NCI-H1694 treated with DMSO at 0.1 percent for 48 hours (cell line): ENCODE results near the gene CELF6.
A peak's percentile ranks its signal among the peaks of the same experiment; 100 is the strongest.
"Not testable (repeated sequence)": the region's sequence is repeated elsewhere in the genome, so short reads cannot be mapped to it uniquely, and the experiment has no call there.

Experiments used
- DNase-seq: peaks from one replicate; lab custom pipeline; 2025; lab: John Stamatoyannopoulos, UW

Gene CELF6

DNA sequence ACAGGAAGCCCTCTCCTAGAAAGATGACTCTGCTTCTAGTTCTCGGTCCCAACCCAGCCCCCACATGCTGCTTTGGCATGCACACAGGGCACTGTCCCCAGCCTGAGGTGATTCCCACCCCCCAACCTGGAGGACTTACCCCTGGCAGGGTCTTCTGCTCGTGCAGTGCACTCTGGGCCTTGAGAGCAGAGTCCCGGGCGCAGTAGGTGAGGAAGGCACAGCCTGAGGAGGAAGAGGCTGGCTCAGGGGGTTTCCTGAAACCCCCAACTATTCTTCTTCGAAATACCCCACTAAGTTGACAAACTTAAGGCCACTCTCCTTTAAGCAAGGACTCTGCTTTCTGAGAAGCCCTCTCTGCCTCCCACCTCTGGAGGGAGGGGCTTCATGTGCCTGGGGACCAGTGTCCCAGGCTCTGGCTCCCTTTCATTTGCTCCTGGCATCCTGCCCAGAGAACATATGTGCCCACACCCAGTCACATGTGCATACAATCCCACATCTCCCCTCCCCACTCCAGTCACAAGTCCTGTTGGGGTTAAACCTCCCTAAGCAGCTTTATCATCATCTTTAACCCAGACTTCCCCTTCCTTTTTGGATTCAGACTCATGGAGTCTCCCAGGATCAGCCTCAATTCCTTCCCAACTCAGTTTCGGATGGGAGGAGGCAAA, 4.1 kb downstream of the CELF6 start:
- DNase-seq, result peak; percentile 72

DNA sequence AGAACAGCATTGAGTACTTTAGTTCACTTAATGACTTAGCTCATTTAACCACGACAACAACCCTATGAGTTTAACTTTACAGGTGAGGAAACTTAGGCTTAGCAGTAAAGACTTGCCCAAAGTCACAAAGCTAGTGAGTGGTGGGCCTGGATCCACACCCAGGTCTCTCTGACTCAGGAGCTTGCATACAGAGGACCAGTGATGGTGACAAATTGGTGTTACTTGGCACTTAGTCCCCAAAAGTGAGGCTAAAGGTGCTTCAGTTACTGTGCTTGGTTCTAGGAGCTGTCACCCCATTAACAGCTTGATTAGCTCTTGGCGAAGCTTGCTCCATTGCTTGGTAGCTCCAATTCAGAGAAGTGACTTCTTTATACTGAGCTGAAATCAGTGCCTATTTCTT, 6.1 kb downstream of the CELF6 start:
- no peak for DNase-seq

DNA sequence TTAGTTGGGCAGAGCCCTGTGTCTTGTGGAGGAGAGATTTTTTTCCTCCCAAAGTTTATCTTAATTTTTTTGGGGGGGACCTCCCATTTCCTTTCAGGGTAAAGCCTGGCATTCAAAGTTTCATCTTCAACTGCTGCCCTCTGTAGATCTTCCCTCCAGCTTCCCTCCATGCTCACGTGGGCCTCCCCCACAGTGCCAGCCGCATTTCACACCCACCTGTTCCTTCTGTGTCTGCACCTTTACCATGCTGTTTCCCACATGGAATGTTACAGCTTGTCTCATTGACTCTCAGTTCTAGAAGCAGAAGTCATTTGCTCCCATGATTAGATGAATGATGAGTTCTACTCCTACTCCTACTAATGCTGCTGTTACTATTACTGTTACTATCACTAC, 6.5 kb downstream of the CELF6 start:
- DNase-seq, result no peak

DNA sequence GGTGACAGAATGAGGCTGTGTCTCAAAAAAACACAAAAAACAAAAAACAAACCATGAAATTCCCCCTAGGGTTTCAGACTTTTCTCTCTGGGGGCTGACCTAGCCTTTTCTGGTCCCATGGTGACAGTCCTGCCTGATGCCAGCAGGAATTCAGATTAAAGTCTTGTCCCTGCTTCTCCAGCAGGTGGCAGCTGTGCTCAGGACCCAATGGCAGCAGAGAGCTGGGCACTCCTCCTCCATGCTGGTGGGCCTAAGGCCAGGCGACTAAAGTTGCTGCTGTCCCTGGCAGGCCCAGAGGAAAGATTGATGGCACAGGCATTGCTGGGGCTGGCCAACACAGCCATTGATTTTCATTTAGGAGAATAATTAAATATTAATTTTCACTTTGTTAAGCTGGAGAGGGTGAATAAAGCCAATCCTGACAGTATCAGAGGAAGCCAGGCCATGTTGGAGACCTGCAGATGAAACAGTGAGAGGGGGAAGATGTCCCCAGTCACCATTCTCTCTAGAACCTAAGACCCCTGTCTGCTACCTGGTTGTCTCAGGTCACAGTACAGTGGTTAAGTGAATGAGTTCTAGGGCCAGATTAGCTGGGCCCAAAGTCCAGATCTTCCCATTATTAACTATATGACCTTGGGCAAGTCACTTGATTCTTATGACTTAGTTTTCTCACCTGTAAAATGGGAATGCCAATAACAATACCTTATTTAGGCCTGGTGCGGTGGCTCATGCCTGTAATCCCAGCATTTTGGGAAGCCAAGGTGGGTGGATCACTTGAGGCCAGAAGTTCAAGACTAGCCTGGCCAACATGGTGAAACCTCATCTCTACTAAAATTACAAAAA, 7.1 kb downstream of the CELF6 start:
- DNase-seq, result peak; percentile 58

DNA sequence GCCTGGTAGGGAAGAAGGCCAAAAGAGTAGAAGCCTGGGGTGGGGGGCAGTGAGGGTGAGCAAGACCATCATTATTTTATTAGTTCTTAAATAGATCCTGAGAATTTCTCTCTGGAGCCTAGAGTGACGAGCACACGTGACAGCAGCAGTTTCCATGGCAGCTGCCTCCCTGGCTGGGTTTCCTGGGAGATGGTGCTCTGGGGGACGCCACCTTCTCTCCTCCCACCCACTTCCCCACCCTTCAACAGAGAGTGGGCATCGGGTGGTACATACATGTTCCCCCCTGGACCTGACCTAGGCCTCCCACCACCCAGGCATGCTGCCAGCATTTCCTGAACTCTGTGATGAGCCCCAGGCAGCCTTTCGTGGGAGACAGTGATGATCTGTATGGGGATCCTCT, 12.9 kb downstream of the CELF6 start:
- no peak for DNase-seq

- DNase-seq, result no peak
These were observed 13.7 kb downstream of the CELF6 start for GRCh38 chr15:72306211-72306785.

DNA sequence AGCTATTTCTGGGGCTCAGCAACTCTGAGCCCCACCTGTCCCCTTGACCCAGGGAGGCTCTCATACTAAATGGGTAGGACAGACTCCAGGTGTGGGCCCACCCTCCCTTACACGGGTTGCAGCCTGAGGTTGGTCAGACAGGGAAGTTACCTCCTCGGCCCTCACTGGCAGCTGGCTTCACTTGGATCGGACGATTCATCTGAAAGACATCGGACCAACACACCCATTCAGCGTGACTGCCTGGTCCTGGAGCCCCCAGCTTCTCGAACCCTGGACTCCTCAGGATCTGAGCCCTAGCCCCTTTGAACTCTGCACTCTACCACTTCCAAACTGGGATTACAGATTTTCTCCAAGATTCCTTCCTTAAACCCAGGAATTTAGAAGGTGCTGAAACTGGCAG, 15.4 kb downstream of the CELF6 start:
- no peak for DNase-seq

DNA sequence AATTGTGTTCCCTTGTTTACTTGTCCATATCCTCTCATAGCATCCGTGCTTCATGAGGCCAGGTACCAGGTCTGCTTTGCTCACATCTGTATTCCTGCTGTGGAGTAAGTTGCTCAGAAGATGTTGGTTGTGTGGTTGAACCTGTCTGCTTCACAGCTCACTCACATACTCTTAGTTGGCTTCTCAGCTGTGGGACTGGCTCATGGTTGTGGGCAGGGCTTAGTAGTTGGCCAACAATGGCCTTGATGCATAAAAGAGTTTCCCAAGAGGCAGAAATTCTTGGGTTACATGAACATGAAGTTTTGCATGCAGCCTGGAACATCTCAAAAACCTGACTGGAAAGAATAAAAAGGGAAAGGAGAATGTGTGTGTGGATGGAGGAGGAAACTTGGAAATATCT, 17.0 kb downstream of the CELF6 start:
- DNase-seq, result no peak

GRCh38 chr15:72289597-72290325, 30.2 kb downstream of the CELF6 start:
- no peak for DNase-seq

- no peak for DNase-seq
These were observed 31.0 kb downstream of the CELF6 start for GRCh38 chr15:72288796-72289596.

- peak; percentile 5 for DNase-seq
These were observed 33.9 kb downstream of the CELF6 start for GRCh38 chr15:72285927-72286516.

GRCh38 chr15:72285402-72285801, 34.6 kb downstream of the CELF6 start:
- no peak for DNase-seq

DNA sequence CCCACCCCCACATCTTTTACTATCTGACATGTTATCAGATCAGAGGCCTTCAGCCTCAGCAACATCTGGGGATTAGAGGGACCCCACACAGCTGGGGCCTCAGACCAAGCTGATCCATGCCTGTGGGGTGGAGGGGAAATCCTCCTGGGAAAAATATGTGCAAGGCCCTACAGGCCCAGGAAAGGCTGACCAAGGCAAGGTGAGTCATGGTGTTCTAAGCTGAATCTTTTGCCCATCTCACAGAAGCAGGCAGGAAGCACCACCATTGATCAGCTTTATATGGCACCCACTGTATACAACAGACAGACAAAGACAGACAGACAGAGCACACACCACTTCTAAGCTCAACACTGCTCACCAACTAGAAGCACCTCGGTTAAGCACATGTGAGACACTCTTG, 35.2 kb downstream of the CELF6 start:
- no peak for DNase-seq

DNA sequence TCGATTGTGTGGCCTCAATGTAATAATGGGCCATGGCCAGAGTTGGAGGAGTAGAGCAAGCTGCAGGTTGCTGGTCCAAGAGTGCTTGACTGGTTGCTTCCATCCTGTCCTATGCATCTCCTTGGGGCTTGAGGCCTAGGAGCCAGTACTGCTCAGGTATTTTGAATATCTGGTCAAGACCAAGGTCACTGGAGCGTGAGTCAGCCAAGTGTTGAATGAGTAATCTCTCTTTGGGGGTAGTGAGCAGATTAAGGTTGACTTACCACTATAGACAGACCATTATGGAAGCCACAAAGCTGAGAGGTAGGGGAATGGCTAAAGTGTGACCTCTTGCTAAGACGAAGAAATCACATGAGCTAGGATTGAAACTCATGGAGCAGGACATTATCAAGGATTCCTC, 38.2 kb downstream of the CELF6 start:
- no peak for DNase-seq

GRCh38 chr15:72280751-72281150, 39.2 kb downstream of the CELF6 start:
- DNase-seq, result no peak

- DNase-seq, result no peak
These were observed 41.2 kb downstream of the CELF6 start for GRCh38 chr15:72278737-72279136.

DNA sequence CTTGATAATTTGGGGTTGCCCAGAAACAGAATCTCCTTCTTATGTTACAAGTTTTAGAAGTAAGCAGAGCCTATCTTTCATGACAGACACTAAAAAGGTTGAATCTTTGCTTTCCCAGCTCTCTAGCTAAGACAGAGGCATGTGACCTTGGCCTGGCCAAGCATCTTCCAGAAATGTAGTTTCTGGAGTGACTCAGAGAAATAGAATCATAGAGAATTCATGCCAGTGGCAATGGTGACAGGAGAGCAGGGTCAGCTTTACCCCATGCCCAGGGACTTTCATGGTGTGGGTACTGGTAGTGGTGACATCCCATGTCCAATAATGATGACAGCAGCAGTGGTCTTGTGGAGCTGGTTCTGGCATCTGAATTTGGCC, 43.6 kb downstream of the CELF6 start:
- DNase-seq, result no peak

- DNase-seq, result not testable (repeated sequence)
These were observed 44.2 kb downstream of the CELF6 start for GRCh38 chr15:72275635-72276325.

DNA sequence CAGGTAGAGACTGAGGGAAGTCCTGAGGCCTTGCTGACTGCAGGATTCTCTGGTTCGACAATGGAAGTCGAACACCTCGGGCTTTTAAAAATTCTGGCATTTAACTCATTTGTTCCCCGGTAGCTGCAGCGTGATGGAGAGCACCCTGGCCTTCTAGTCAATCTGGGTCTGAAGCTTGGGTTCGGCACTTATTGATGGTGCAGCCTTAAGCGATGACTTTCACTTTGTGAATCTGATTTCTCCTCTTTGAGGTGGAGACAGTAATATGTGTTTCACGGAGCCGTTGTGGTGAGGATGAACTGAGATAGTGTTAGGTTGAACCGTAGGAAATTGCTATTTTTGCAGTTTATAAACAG, 47.0 kb downstream of the CELF6 start:
- no peak for DNase-seq

- DNase-seq, result peak; percentile 90
These were observed 47.6 kb downstream of the CELF6 start, which contains the start of gene PARP6 for GRCh38 chr15:72272213-72272996. Gene PARP6, minus strand, starts transcription at chr15:72272554. Its CDS starts 5,077 bp downstream, at chr15:72267477.
